Parathyroid adenoma (tissue), 2 donors: ENCODE data around the gene ARHGEF19.

ENCODE experiments used
- H2AFZ ChIP-seq: fragments of 300-600 bp; sonication (generic); one replicate; pipeline ENCODE4 v1.7.0; 2017; ENCODE audit warnings: antibody characterized with exemption, mild to moderate bottlenecking
- H3K27ac ChIP-seq: fragments of 300-600 bp; sonication (generic); one replicate; pipeline ENCODE4 v1.7.0; 2017
- H3K27me3 ChIP-seq: fragments of 300-600 bp; sonication (generic); one replicate; pipeline ENCODE4 v1.7.0; 2017; ENCODE audit warnings: low read length; ENCODE audit not compliant: control insufficient read depth, insufficient read depth
- H3K36me3 ChIP-seq: fragments of 300-600 bp; sonication (generic); one replicate; pipeline ENCODE4 v1.7.0; 2017; ENCODE audit warnings: low read length; ENCODE audit not compliant: control insufficient read depth, insufficient read depth
- H3K4me1 ChIP-seq: fragments of 300-600 bp; sonication (generic); one replicate; pipeline ENCODE4 v1.7.0; 2017; ENCODE audit warnings: control low read depth
- H3K4me2 ChIP-seq: fragments of 300-600 bp; sonication (generic); one replicate; pipeline ENCODE4 v1.7.0; 2017; ENCODE audit warnings: low read length
- H3K4me3 ChIP-seq: fragments of 300-600 bp; sonication (generic); one replicate; pipeline ENCODE4 v1.7.0; 2017; ENCODE audit warnings: low read depth, low read length
- H3K79me2 ChIP-seq: fragments of 300-600 bp; sonication (generic); one replicate; pipeline ENCODE4 v1.7.0; 2017; ENCODE audit warnings: control low read depth
- H3K9ac ChIP-seq: fragments of 300-600 bp; sonication (generic); one replicate; pipeline ENCODE4 v1.7.0; 2017; ENCODE audit warnings: mild to moderate bottlenecking
- H3K9me3 ChIP-seq: fragments of 300-600 bp; sonication (generic); one replicate; pipeline ENCODE4 v1.7.0; 2017; ENCODE audit warnings: low read length; ENCODE audit not compliant: control insufficient read depth
- TF ChIP-seq, protein P1 (sequence below): fragments of 300-600 bp; sonication (generic); IDR thresholded peaks from one replicate; pipeline ENCODE4 v1.7.0; 2017; ENCODE audit warnings: antibody characterized with exemption, mild to moderate bottlenecking
- donor health status: primary hyperparathyroidism.

Gene ARHGEF19

GRCh38 chr1:16158993-16159831 lies 53.2 kb downstream of the ARHGEF19 start:
- TF ChIP-seq, protein P1, sequence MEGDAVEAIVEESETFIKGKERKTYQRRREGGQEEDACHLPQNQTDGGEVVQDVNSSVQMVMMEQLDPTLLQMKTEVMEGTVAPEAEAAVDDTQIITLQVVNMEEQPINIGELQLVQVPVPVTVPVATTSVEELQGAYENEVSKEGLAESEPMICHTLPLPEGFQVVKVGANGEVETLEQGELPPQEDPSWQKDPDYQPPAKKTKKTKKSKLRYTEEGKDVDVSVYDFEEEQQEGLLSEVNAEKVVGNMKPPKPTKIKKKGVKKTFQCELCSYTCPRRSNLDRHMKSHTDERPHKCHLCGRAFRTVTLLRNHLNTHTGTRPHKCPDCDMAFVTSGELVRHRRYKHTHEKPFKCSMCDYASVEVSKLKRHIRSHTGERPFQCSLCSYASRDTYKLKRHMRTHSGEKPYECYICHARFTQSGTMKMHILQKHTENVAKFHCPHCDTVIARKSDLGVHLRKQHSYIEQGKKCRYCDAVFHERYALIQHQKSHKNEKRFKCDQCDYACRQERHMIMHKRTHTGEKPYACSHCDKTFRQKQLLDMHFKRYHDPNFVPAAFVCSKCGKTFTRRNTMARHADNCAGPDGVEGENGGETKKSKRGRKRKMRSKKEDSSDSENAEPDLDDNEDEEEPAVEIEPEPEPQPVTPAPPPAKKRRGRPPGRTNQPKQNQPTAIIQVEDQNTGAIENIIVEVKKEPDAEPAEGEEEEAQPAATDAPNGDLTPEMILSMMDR = no peak
- Histone ChIP-seq H3K4me1 (no peaks in the 10 kb centered on the region), H2AFZ (no peak overlapping the region), H3K9me3 (no peaks in the 10 kb centered on the region), H3K27me3 (no peaks in the 10 kb centered on the region), H3K27ac (no peak overlapping the region), H3K79me2 (no peaks in the 10 kb centered on the region), H3K36me3 (no peaks in the 10 kb centered on the region), H3K9ac (no peak overlapping the region), H3K4me2 (no peak overlapping the region), H3K4me3 (no peak overlapping the region)

- Histone ChIP-seq H3K27me3 (no peaks in the 10 kb centered on the region), H3K9me3 (no peaks in the 10 kb centered on the region), H3K79me2 (no peaks in the 10 kb centered on the region), H3K27ac (no peak overlapping the region), H2AFZ (no peak overlapping the region), H3K4me2 (no peak overlapping the region), H3K4me3 (no peak overlapping the region), H3K4me1 (no peaks in the 10 kb centered on the region), H3K9ac (no peak overlapping the region), H3K36me3 (no peaks in the 10 kb centered on the region)
- TF ChIP-seq, protein P1 = no peak
Observed at GRCh38 chr1:16158025-16158424, 54.4 kb downstream of the ARHGEF19 start.

DNA sequence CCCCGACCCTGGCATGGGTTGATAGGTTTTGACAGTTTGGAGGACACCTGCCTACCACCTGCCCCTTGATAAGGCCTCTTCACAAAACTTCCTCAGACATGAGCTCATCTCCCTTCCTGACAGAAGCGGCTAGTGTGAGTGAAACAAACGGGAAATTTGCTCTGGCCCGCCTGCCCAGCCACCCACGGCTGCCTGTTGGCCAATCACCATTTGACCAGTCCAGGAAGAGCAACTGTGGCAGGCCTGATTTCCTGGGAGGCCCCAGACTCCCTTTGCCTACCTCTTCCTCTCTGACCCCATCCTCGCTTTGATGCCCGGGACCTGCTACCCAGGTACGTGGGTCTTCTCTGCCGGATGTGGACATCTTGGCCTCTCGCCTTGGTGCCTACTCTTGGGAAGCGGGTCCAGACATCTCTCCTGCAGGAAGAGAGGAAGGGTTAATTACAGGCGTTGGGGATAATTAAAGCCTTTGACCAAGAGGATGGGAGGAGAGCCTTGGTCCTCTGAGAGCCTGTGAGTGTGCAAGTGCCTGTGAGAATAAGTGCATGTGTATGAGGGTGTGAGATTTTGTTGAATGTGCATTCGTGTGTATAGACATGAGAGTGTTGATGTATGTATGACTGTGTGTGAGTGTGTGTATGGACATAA lies 55.5 kb downstream of the ARHGEF19 start:
- H2AFZ ChIP-seq = no peak overlapping the region
- H3K36me3 ChIP-seq = no peaks in the 10 kb centered on the region
- no peak overlapping the region for H3K9ac ChIP-seq
- H3K79me2 ChIP-seq = no peaks in the 10 kb centered on the region
- H3K4me2 ChIP-seq = no peak overlapping the region
- TF ChIP-seq, protein P1 = no peak
- H3K4me3 ChIP-seq = no peak overlapping the region
- H3K27ac ChIP-seq = no peak overlapping the region
- no peaks in the 10 kb centered on the region for H3K4me1 ChIP-seq
- H3K9me3 ChIP-seq = no peaks in the 10 kb centered on the region
- no peaks in the 10 kb centered on the region for H3K27me3 ChIP-seq

DNA sequence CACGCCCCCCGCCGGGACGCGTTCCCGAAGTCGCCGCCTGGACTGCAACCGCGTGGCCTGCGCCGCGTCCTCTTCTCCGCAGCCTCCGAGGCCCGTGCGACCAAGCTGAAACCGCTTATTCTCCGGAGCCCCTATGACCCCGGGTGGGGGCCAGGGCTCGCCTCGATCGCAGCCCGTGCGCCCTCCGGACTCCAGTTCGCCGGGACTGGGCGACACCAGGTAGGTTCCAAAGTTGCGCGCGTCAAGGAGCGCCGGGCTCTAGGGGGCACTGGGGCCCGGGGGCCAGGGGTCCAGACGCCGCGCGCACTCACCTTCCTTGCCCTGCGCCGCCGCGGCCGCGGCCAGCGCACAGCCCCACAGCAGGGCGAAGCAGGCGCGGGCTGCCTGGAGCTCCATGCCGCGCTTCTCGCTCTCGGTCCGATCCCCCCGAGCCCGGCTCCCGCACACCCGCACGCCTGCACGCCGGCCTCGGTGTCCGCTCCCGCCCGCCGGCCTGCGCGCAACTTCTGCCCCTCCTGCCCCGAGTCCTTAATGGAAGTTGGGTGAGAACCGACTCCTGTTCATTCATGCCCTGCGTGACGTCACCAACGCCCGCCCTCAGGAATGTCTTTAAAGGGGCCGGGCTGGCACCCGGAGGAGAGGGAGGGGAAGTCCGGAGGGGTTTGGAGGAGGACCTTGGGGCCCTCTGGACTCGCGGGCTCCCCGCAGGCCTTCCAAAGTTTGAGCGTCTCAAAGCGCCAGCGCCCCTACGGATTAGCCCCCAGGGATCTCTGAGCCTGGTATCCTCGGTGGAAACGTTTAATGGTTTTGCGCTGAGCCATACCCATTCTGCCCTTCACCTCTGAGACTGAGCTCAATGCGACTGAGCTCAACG lies 56.7 kb downstream of the ARHGEF19 start, which contains the start of gene EPHA2:
Gene EPHA2, minus strand, starts transcription at position 533 of the 874 bp plus-strand sequence. Its CDS starts 137 bp downstream, at position 396.
- peak within 1 kb of the TSS; percentile 78 for H3K4me3 ChIP-seq
- H3K27me3 ChIP-seq = no peaks in the 10 kb centered on the region
- H3K4me2 ChIP-seq = peak within 1 kb of the TSS; percentile 93
- H3K9me3 ChIP-seq = no peaks in the 10 kb centered on the region
- peak within 1 kb of the TSS; percentile 51 for H3K27ac ChIP-seq
- TF ChIP-seq, protein P1 = no peak
- no peaks in the 10 kb centered on the region for H3K4me1 ChIP-seq
- no peak within 1 kb of the TSS for H3K9ac ChIP-seq
- peak within 1 kb of the TSS; percentile 77 for H2AFZ ChIP-seq
- H3K36me3 ChIP-seq = no peaks in the 10 kb centered on the region
- no peaks in the 10 kb centered on the region for H3K79me2 ChIP-seq
